Right renal cortex interstitium (tissue), 3 donors: ENCODE results near the gene REEP1. TPM values are rescaled to one million over a fixed set of nuclear protein-coding genes. Genes with fewer than 3 reads are reported as not detected.

ENCODE experiments used
- DNase-seq, 3 donors: peaks; one replicate each; pipeline ENCODE4 v3.0.0-alpha.2; 2013; ENCODE audit warnings: low read depth in 3 of 3, low spot score in 2 of 3
- polyA plus RNA-seq, 3 donors: library from polyadenylated mRNA; unstranded; fragments of 120-200 nt; gene quantifications; one replicate each; pipeline ENCODE4 v1.2.1, GENCODE V29; 2013; ENCODE audit not compliant: insufficient read length in 3 of 3

REEP1 gene
- polyA plus RNA-seq, 3 donors: 3.0 to 3.3 (median 3.0) TPM

DNA sequence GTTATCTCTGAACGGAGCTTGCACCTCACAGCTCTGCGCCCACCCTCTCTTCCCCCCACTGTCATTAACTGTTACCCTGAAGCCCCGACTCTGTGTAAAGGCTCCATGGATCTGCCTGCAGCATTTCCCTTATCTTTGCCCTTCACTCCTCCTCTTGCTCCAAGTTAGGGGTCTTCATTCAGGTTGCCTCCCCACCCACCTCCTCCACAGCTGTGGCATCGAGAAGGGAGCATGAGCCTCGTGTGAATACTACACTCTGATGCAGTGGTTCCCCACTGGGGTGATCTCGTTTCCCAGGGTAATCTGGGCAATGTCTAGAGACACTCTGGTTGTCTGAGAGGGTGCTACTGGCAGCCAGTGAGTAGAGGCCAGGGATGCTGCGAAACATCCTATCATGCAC is 51.4 kb downstream of the REEP1 start:
- DNase-seq: no peak

DNA sequence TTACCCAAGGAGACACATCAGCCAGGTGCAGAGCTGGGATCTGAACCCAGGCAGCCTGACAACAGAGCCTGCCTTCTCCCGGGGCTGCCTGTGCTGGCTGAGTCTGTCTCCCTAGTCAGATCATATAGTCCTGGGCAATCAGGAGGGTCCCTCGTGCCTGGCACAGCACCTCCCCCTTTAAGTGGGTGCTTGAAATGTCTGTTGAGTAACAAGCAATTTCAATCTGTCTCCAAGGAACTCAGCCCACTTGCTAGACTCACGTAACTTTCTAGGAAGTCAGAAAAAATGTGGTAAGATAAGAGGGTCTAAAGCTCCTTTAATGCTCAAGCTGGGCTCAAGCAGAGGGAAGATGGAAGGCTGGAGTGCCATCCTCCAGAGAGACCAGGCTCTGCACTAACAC is 51.9 kb downstream of the REEP1 start:
- no peak for DNase-seq

DNA sequence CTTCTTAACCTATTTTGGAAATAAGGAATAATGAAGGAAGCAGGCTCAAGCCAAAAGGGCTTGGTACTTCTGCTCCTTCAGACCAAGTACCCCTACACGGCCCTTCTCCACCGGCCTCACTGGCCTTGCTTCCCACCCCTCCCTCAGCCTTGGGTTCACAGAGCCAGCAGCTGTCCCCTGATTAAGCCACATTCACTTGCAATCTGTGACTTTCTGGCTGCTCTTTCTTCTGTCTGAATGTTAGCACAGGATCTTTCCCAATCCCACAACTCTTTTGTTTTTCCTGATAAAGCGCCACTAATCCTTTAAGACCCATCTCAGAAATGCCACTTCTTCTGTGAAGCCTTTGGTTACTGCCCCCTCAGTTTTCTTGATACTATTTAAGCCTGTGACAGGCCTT is 52.4 kb downstream of the REEP1 start:
- no peak for DNase-seq

DNA sequence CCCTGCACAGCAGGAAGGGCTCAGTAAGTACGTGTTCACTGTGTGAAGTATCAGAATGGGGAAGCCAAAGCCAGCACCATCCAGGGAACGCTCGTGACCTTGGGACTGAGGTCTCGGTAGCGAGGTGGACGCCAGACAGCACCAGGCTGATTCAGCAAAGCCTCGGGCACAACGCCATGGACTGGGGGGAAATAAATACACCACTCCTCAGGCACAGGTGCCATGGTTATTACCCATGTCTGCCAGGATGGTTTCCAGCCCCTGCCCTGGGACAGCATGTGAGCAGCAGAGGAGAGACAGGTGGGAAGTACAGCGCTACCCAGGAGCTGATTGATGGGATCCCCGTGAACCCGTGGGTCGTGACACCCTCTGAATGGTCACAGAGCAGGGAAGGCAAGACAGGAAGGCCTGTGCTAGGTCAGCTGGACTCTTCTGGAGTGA is 53.0 kb downstream of the REEP1 start:
- DNase-seq: no peak

DNA sequence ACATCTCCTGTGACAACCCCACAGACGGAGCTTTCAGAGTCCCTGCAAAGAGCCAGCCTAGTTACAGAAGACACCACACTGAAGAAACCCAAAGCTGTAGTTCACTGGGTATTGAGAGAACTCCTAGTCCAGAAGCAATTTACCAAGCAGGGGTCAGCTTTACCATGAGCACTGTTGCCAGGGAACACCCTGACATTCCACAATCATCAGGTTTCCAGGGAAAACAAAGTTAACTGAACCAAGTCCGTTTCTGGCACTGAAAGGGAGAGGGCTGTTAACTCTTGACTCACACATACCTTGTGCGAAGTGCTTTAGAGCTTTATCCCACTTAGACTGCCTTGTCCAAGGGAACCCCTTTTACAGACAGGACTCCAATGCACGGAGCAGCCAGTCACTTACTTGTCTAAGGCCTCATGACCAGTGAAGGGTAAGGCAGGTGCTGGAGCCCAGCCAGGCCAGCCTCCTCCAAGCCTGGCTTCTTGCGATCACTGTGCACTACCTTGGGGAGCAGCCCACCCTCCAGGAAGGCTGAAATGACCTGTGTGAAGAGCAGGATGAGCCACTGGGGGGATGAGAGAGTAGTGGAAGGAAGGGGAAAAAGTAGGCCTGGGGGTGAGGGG is 53.9 kb downstream of the REEP1 start:
- DNase-seq: peak; percentile 52 to 74 (median 58)

DNA sequence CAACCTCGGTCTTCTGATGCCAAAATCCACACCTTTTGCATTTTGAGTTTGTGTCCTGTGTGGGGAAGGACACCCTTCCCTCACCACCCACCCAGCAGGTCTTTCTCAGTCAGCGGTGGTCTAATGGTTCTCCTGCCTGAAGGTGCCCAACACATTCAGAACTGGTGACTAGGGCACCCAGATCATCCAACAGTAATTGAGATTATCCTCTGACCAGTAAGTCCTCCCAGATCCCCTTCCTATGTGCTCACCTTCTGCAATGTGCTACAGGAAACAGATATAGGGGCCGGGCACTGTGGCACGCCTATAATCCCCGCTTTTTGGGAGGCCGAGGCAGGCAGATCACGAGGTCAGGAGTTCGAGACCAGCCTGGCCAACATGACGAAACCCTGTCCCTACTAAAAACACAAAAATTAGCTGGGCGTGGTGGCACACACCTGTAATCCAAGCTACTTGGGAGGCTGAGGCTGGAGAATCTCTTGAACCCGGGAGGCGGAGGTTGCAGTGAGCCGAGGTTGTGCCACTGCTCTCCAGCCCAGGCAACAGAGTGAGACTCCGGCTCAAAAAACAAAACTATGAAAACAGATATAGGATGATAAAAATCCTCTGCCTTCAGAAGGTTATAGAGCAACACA is 56.2 kb downstream of the REEP1 start:
- no peak for DNase-seq

DNA sequence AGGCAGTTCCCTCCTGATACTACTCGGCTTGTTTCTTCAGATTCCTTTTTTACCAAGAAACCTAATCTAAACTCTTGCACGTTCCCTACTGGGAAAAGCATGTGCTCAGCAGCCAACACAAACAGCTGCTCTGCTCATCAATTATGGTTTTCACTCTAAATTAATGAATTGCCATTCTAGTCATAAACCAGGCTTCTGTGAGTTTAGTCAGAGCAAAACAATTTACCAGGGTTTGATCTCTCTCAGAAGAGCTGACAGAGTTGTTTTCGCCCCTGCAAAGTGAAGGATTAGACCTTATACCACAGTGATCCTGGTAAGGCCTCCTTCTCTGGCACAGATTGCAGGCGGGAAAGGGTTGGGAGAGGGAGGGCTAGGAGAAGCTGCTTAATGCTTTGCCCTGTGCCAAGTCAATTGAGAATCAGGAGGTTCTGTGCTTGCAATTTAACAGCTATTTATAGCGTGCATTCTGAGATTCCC is 57.2 kb downstream of the REEP1 start:
- DNase-seq: no peak

DNA sequence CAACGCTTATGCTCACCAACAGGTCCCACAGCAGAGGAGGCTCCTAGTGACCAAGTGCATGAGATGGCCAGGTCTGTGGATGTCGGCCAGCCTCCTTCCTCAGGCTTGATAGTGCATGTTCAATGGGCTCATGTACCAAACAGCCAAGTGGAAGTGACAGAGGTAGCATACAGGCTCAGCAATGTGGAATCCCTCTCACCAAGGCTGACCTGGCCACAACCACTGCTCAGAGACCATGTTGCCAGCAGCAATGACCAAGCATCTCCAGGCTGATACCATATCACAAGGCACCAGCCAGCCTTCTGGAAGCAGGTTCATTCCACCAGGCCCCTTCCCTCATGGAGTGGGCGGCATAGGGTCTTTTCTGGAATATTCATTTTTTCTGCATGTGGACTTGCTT is 61.5 kb downstream of the REEP1 start:
- DNase-seq: no peak

DNA sequence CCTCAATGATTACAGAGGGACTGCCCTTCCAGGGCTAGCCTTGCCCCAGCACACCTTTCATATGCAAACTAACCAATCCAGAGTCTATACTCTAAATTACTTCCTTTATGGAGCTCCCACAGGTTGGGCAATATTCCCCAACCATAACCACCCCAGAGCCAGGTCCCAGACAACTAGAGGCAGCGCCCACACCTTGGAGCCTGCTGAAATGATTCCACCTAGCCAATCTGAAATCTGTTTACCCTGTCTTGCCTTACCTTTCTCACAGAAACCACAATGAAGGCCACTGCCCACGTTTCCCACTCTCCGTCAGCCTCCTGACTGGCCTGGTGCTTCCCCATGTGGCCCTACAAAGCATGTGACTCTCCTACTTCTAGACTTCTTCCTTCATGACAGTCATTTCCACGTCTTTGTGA is 62.0 kb downstream of the REEP1 start:
- DNase-seq: no peak

DNA sequence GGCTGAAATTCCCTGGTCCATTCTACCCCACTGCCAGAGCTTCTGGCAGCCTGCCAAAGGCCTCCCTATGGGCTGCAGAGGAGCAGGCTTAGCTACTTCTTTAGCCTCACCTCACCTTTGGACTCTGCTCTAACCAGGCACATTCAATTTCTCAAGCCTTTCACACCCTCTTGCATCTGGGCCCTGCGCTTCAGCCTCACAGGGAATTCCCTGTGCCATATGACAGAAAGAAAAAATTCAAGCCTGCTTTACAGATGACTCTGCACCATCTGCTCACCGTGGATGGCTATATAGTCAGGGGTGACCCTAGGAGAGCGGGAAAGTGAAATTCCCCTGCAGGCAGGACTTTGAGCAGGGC is 62.5 kb downstream of the REEP1 start:
- DNase-seq: no peak

DNA sequence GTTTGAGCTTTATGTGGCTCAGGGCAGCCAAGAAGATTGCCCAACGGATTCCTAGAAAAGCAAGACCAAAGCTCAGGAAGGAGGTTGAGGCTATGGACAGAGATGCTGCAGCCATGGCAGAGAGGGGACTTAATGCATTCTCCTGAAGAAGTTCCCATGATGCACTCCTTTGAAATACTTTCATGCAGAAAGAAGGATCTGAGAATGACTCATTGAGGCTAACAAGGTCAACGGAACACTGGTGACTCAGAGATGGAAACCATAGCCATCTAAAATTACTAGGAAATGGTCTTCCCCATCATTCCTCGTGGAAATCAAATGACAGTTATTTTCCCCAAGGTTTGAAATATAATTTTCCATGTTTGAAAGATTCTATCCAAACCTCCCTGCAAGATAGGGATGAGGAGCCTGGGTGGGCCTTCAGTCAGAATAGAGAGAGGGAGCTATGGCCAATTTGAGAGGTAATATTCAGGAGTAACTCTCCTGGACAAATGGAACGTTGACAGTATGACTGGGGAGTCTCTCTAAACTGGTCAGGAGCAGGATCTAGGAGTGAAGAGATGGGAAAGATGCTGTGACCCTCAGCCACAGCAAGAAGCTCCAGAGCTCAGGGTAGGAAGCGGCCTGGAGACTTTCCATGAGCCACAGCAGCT is 63.0 kb downstream of the REEP1 start:
- DNase-seq: no peak

DNA sequence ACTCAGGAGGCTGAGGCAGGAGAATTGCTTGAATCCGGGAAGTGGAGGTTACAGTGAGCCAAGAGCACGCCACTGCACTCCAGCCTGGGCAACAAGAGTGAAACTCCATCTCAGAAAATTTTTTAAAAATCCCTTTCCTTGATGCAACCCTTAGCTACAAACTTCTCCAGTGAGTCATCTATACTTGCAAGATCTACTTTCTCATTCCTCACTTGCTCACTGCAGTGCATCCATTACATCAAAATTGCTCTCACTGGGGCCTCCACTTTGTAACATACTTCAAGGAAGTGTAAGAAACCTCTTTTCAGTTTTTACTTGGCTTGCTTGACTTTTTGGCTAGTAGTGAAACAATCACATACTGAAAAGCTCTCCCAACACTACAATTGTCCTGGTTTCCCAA is 65.3 kb downstream of the REEP1 start:
- DNase-seq: no peak

DNA sequence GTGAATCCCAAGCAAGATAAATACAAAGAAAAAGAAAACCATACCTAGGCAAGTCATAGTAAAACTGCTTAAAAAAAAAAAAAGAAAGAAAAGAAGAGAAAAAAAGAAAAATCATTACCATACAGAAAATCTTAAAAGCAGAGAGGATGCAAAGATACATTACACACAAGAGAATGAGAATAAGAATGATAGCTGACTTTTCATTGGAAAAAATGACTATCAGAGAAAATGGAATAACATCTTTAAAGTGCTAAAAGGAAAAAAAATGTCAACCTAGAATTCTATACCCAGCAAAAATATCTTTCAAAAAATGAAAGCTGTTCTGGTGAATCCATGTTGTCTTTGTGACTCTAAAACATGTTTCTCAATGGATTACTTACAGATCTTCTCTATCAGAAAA is 66.2 kb downstream of the REEP1 start:
- no peak for DNase-seq

DNA sequence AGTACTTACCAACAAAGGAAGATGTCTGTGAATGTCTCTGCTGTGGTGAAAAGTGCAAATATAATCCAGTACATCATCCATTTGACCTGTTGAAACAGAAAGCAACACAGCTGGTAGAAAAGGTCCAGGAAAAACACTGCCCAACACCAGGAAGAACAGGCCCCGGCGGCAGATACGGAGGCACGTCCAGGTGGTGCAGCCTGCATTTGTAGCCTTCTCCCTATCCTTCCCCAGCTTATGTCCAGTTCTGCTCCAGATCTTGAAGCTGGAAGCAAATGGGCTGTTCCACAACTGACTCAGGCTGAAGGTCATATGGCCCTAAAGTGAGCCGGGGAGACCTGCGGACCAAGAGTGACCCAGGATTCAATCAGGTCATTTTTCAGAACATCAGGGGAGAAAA is 73.5 kb downstream of the REEP1 start:
- DNase-seq: no peak

DNA sequence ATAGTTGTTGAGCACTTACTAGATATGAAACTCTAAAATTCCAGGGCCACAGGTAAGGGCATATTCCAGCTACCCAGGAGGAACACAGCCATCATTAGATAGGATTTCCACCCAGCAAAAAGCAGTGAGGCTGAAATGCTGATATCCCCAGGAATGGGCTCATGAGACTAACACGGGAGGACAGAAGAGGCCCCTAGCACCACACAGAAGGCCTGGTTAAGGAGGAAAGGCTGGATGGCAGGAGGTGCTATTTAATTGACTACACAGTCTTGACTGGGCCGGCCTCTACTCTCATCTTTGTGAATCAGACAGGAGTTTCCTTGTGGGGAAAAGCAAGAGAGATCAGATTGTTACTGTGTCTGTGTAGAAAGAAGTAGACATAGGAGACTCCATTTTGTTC is 76.4 kb downstream of the REEP1 start:
- no peak for DNase-seq

DNA sequence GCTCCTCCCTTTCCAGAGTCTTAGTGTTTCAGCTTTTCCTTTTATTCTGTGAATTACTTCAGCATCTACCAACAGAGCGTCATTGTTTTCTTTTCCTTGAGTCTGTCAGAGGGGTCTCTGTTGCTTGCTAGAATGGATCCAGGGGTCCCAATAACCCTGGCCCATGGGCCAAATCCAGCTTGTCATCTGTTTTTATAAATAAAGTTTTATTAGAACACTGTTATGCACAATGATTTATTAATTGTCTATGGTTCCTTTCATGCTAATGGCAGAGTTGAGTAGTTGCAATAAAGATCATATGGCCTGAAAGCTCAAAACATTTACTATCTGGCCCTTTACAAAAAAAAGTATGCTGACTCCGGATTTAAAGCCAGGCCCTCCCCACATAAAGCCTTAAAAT is 79.3 kb downstream of the REEP1 start:
- no peak for DNase-seq

DNA sequence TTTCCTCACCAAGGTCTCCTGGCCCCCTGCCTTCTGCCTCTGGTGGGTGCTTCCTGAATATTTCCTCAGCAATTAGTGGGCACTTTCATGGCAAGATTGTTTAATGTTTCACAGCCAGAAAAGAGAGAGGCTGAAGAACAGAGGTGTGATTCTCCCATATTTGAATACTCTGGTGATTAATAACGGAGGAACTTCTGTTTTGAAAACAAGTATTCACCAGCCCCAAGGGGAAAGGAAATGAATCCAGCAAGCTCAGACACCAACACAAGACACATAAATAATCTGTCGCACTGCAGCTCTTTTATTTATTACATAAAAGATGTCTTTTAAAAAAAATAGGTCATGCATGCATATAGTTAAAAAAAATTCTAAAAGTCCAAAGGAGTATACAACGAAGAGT is 80.4 kb downstream of the REEP1 start:
- no peak for DNase-seq

DNA sequence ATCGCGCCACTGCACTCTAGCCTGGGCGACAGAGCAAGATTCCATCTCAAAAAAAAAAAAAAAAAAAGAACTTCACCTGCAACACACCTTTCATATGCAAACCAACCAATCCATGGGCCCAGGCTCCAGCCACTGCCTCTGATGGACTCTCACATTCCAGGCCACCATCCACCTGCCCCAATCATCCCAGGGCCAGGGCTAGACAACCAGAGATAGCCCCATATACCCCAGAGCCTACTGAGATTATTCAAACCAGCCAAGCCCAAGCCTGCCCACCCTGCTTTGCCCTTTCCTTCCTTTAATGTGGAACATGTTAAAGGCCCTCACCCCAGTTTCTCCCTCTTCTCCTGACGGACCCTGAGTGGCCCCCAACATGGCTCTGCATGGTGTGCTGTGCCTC is 81.1 kb downstream of the REEP1 start:
- DNase-seq: no peak

DNA sequence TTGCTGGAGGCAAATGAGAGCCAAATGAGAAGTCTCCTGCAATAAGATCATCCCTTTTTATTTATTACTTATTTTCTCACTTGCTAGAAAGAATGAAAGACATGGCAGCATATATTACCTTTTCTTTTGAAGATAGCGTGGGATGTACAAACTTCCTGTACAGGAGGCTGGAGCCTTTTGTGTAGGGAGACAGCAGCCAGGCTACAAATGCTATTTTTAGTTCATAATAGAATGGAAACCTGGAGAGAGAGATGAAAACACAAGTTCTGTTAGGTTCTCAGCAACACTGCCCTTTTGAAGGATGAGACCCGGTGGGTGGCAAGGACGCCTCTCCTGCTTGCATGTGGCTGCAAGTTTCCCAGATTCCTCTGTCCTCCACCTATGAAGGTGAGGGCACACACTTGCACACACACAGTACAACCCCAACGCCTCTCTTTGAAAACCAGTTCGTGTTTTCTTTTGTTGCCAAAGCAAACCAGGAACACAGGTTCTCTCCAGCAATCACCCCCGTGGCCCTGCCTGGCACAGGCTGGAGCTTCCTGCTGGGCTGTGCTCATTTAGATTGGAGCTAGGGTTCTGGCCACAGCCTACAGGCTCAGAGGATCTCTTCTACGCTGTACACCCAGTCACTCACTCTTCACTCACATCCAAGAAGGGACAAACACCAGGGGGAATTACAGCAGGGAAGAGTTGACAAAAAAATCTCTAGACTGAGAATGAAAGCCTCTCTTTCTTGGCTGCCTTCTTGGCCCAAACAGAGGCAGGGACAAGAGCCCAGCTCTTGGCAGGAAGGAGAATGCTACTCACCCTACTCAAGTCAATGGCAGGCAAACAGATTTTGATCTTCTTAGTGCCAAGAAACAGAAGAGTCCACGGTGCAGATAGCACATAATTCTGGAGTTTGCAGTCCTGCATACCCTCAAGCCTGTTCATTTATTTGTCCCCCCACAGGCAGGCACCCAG is 82.6 kb downstream of the REEP1 start:
- no peak for DNase-seq

DNA sequence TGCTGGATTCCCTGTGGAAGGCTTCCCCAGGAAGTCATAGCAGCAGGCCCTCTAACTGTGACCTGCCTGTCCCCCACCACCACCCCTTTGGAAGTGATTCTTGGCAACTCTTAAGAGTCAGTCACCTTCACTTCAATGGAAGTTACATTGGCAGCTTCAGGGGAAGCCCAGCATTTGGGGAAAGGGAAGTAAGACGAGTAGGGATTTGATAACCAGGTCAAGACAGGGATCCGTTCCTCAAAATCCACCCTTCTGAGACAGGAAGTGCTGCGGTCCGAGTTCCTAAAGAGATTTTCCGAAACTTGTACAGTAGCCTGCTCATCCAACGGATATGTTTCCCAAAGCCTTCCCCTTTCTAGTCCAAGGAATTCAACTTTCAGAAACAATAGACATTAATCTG is 84.0 kb downstream of the REEP1 start:
- no peak for DNase-seq

DNA sequence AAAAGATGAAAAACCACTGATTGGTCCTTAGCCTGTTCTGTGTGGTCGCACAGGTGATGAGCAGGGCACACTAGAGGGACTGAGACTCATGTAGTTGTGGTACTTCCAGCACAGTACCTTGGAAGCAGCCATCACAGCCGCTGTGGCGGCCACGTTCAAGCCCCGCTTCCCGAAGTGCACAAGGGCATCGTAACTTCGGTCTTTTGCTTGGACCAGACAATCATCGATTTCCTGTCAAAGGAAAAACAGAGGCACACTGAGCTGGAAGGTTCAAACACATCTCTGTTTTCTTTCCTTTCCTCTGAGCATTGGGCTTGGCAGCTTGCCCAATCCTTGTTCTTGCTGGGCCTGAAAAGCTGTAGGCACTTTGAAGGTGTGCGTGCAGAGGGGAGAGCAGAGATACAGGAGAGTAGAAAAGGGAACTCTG is 85.6 kb downstream of the REEP1 start:
- DNase-seq: no peak
